WTC11 (cell line): Measurements from ENCODE around the gene CDX2. TPM values are rescaled to one million over a fixed set of nuclear protein-coding genes. Genes with fewer than 3 reads are reported as not detected.

Source experiments
- ATAC-seq: fragments of 200-7000 bp; cut with Tn5 transposase; 2 replicates; pipeline ENCODE4 v1.10.0; 2021; ENCODE audit warnings: mild to moderate bottlenecking, moderate library complexity
- CTCF ChIA-PET: fragments of 300-600 bp; sonication (Branson Sonifier 250); formaldehyde crosslinking; loops from one replicate; lab custom pipeline; 2021; ENCODE audit warnings: antibody characterized with exemption; lab: Charles Lee
- POLR2A ChIA-PET: fragments of 350-600 bp; sonication (Branson Sonifier 250); formaldehyde crosslinking; loops from one replicate; lab custom pipeline; 2021; ENCODE audit warnings: antibody characterized with exemption; lab: Charles Lee
- DNase-seq: peaks from one replicate; pipeline ENCODE4 v3.0.0; 2021; ENCODE audit warnings: low spot score
- H3K27ac Mint-ChIP-seq: 2 replicates; pipeline ENCODE4 v1.8.0; 2021; ENCODE audit warnings: mixed read lengths
- H3K27me3 Mint-ChIP-seq: 2 replicates; pipeline ENCODE4 v1.8.0; 2021; ENCODE audit warnings: low read depth, mild to moderate bottlenecking, moderate library complexity, mixed read lengths
- H3K36me3 Mint-ChIP-seq: 2 replicates; pipeline ENCODE4 v1.8.0; 2021; ENCODE audit warnings: mixed read lengths
- H3K4me1 Mint-ChIP-seq: 2 replicates; pipeline ENCODE4 v1.8.0; 2022; ENCODE audit warnings: mixed read lengths
- H3K4me3 Mint-ChIP-seq: 2 replicates; pipeline ENCODE4 v1.8.0; 2021; ENCODE audit warnings: mild to moderate bottlenecking, moderate library complexity, mixed read lengths
- H3K9me3 Mint-ChIP-seq: 2 replicates; pipeline ENCODE4 v1.8.0; 2021; ENCODE audit warnings: mixed read lengths
- ATF3 ChIP-seq: sonication (generic); formaldehyde crosslinking; conservative IDR thresholded peaks from 2 replicates; pipeline ENCODE4 v1.8.1; 2022; ENCODE audit warnings: mild to moderate bottlenecking, missing genetic modification reagents
- CDX4 ChIP-seq: fragments of 250-450 bp; sonication (Bioruptor Pico); IDR thresholded peaks from 2 replicates; pipeline ENCODE4 v1.9.0; 2021; ENCODE audit warnings: moderate library complexity, mild to moderate bottlenecking, inconsistent platforms, borderline replicate concordance
- CTCF ChIP-seq: fragments of 200-600 bp; IDR thresholded peaks from 2 replicates; pipeline ENCODE4 v1.8.0; 2022; ENCODE audit warnings: antibody characterized with exemption
- E2F1 ChIP-seq: sonication (generic); formaldehyde crosslinking; IDR thresholded peaks from 2 replicates; pipeline ENCODE4 v1.8.0; 2022; ENCODE audit warnings: mild to moderate bottlenecking, missing genetic modification reagents
- ERG ChIP-seq: fragments of 250-450 bp; sonication (Bioruptor Pico); IDR thresholded peaks from 2 replicates; pipeline ENCODE4 v1.8.0; 2021; ENCODE audit warnings: mild to moderate bottlenecking
- ETV6 ChIP-seq: sonication (generic); formaldehyde crosslinking; IDR thresholded peaks from 2 replicates; pipeline ENCODE4 v1.8.1; 2022; ENCODE audit warnings: mild to moderate bottlenecking, missing genetic modification reagents
- FOXP1 ChIP-seq: sonication (generic); formaldehyde crosslinking; IDR thresholded peaks from 2 replicates; pipeline ENCODE4 v1.8.0; 2022; ENCODE audit warnings: missing genetic modification reagents, mild to moderate bottlenecking, moderate library complexity, borderline replicate concordance
- GABPB1 ChIP-seq: sonication (generic); formaldehyde crosslinking; IDR thresholded peaks from 2 replicates; pipeline ENCODE4 v1.8.1; 2023; ENCODE audit warnings: mild to moderate bottlenecking, missing genetic modification reagents
- GTF2I ChIP-seq: fragments of 250-450 bp; sonication (Bioruptor Pico); conservative IDR thresholded peaks from 2 replicates; pipeline ENCODE4 v1.4.0; 2021; ENCODE audit warnings: mild to moderate bottlenecking
- IRF2 ChIP-seq: sonication (generic); formaldehyde crosslinking; IDR thresholded peaks from 2 replicates; pipeline ENCODE4 v1.8.0; 2022; ENCODE audit warnings: low read depth, missing genetic modification reagents, borderline replicate concordance
- MYBL2 ChIP-seq: sonication (generic); formaldehyde crosslinking; IDR thresholded peaks from 2 replicates; pipeline ENCODE4 v1.8.1; 2023; ENCODE audit warnings: mild to moderate bottlenecking, moderate library complexity, missing genetic modification reagents
- NFYB ChIP-seq: sonication (generic); formaldehyde crosslinking; conservative IDR thresholded peaks from 2 replicates; pipeline ENCODE4 v1.8.0; 2022; ENCODE audit warnings: low read depth, missing genetic modification reagents
- NR3C1 ChIP-seq: sonication (generic); formaldehyde crosslinking; conservative IDR thresholded peaks from 2 replicates; pipeline ENCODE4 v1.8.1; 2023; ENCODE audit warnings: low read depth, mild to moderate bottlenecking, missing genetic modification reagents
- RORB ChIP-seq: fragments of 250-450 bp; sonication (Bioruptor Pico); IDR thresholded peaks from 2 replicates; pipeline ENCODE4 v1.9.0; 2021; ENCODE audit warnings: mild to moderate bottlenecking
- TCF7 ChIP-seq: sonication (generic); formaldehyde crosslinking; IDR thresholded peaks from 2 replicates; pipeline ENCODE4 v1.8.0; 2022; ENCODE audit warnings: mild to moderate bottlenecking, low read depth, missing genetic modification reagents, moderate library complexity
- ZNF121 ChIP-seq: sonication (generic); formaldehyde crosslinking; IDR thresholded peaks from 2 replicates; pipeline ENCODE4 v1.8.0; 2023; ENCODE audit warnings: missing genetic modification reagents
- total RNA-seq: library from RNA; stranded (reverse); gene quantifications from 3 replicates; pipeline ENCODE4 v1.2.3, GENCODE V29; 2021

Gene CDX2
- total RNA-seq, 1 experiment from 2014 or later = 0.44 TPM

- Mint-ChIP-seq H3K27me3 (no peaks in the 10 kb centered on the region), H3K36me3 (no peaks in the 10 kb centered on the region), H3K4me1 (peaks cover 7% of the 10 kb centered on the region), H3K27ac (no peak overlapping the region), H3K9me3 (no peaks in the 10 kb centered on the region), H3K4me3 (no peak overlapping the region)
- CTCF ChIA-PET = interaction anchor here (0.6 kb wide), 1 partner anchor 286 kb away, joined by 3 read pairs; no protein-coding TSS in a partner anchor
- POLR2A ChIA-PET = no interaction called here
- no peak for TF ChIP-seq NFYB
- TF ChIP-seq ETV6 (CRISPR knock-in tag) = no peak
- TF ChIP-seq CTCF = no peak
- no peak for TF ChIP-seq E2F1
- no peak for TF ChIP-seq GTF2I (CRISPR knock-in tag)
- TF ChIP-seq NR3C1 (CRISPR knock-in tag) = no peak
- TF ChIP-seq ATF3 (CRISPR knock-in tag) = no peak
- no peak for TF ChIP-seq ERG
- TF ChIP-seq FOXP1 (CRISPR knock-in tag) = no peak
- TF ChIP-seq GABPB1 = no peak
- TF ChIP-seq TCF7 = no peak
- TF ChIP-seq IRF2 (CRISPR knock-in tag) = no peak
- ATAC-seq (no peak), DNase-seq (no peak)
Observed at GRCh38 chr13:28002886-28003698, 34.0 kb upstream of the CDX2 start.

GRCh38 chr13:28001837-28002473 is 32.8 kb upstream of the CDX2 start:
- POLR2A ChIA-PET = interaction anchor here (0.7 kb wide), 1 partner anchor 27 kb away, joined by 6 read pairs; no protein-coding TSS in a partner anchor
- ATAC-seq = no peak
- H3K36me3 Mint-ChIP-seq = no peaks in the 10 kb centered on the region

More at GRCh38 chr13:28001837-28002473, 32.8 kb upstream of the CDX2 start:
- DNase-seq = no peak
- peaks cover 2% of the 10 kb centered on the region; the same call in 1 of the 2 replicates for H3K27me3 Mint-ChIP-seq
- no peak overlapping the region for H3K4me3 Mint-ChIP-seq
- CTCF ChIA-PET = interaction anchor here (0.6 kb wide), 1 partner anchor 287 kb away, joined by 3 read pairs; no protein-coding TSS in a partner anchor
- H3K9me3 Mint-ChIP-seq = no peaks in the 10 kb centered on the region
- TF ChIP-seq RORB (CRISPR knock-in tag) (no peak), MYBL2 (CRISPR knock-in tag) (no peak), ERG (no peak), CDX4 (CRISPR knock-in tag) (no peak), ZNF121 (CRISPR knock-in tag) (no peak)
- no peak overlapping the region for H3K27ac Mint-ChIP-seq
- H3K4me1 Mint-ChIP-seq = peaks cover 8% of the 10 kb centered on the region
